H9 (cell line): ENCODE data around the gene SPRY2. TPM values are rescaled to one million over a fixed set of nuclear protein-coding genes. Genes with fewer than 3 reads are reported as not detected.

ENCODE experiments used
- DNase-seq: peaks from one replicate; pipeline ENCODE4 v3.0.0-alpha.2; 2017
- H2AFZ ChIP-seq: one replicate; pipeline ENCODE4 v1.6.1; 2013; ENCODE audit warnings: mild to moderate bottlenecking, low read length, control low read depth, moderate library complexity
- H2AK5ac ChIP-seq: 2 replicates; pipeline ENCODE4 v1.6.1; 2013; ENCODE audit warnings: low read length, control low read depth, mixed read lengths; ENCODE audit not compliant: insufficient read length
- H2BK120ac ChIP-seq: one replicate; pipeline ENCODE4 v1.6.1; 2013; ENCODE audit warnings: low read depth, mild to moderate bottlenecking, low read length, control low read depth, inconsistent platforms; ENCODE audit not compliant: poor library complexity, severe bottlenecking
- H2BK12ac ChIP-seq: 2 replicates; pipeline ENCODE4 v1.6.1; 2013; ENCODE audit warnings: low read length, control low read depth, mixed read lengths, low read depth; ENCODE audit not compliant: insufficient read length
- H2BK15ac ChIP-seq: 2 replicates; pipeline ENCODE4 v1.6.1; 2013; ENCODE audit warnings: low read depth, low read length, control low read depth
- H2BK20ac ChIP-seq: one replicate; pipeline ENCODE4 v1.6.1; 2013; ENCODE audit warnings: low read depth, mild to moderate bottlenecking, low read length, control low read depth, inconsistent platforms; ENCODE audit not compliant: poor library complexity, severe bottlenecking
- H2BK5ac ChIP-seq: 2 replicates; pipeline ENCODE4 v1.6.1; 2013; ENCODE audit warnings: low read length, control low read depth, mixed read lengths; ENCODE audit not compliant: insufficient read length
- H3K14ac ChIP-seq: 2 replicates; pipeline ENCODE4 v1.6.1; 2013; ENCODE audit warnings: low read length, control low read depth; ENCODE audit not compliant: insufficient read depth
- H3K18ac ChIP-seq: 2 replicates; pipeline ENCODE4 v1.6.1; 2013; ENCODE audit warnings: low read depth, mild to moderate bottlenecking, mixed read lengths, low read length, control low read depth; ENCODE audit not compliant: insufficient read length
- H3K23ac ChIP-seq: 2 replicates; pipeline ENCODE4 v1.6.1; 2013; ENCODE audit warnings: low read length, control low read depth, mixed read lengths, low read depth; ENCODE audit not compliant: insufficient read length
- H3K23me2 ChIP-seq: 2 replicates; pipeline ENCODE4 v1.6.1; 2013; ENCODE audit warnings: low read depth, mild to moderate bottlenecking, mixed read lengths, low read length, control low read depth; ENCODE audit not compliant: insufficient read length, poor library complexity, severe bottlenecking
- H3K27ac ChIP-seq: 2 replicates; pipeline ENCODE4 v1.5.1; 2013; ENCODE audit warnings: low read length, control low read depth, mixed read lengths, low read depth; ENCODE audit not compliant: insufficient read length
- H3K27me3 ChIP-seq: 2 replicates; pipeline ENCODE4 v1.6.1; 2013; ENCODE audit warnings: low read length, control low read depth, inconsistent platforms; ENCODE audit not compliant: insufficient read depth
- H3K4ac ChIP-seq: 2 replicates; pipeline ENCODE4 v1.6.1; 2013; ENCODE audit warnings: low read depth, mild to moderate bottlenecking, control low read depth, inconsistent platforms, low read length, moderate library complexity
- H3K4me1 ChIP-seq: 2 replicates; pipeline ENCODE4 v1.6.1; 2013; ENCODE audit warnings: low read length, control low read depth, inconsistent platforms; ENCODE audit not compliant: insufficient read depth
- H3K4me2 ChIP-seq: 2 replicates; pipeline ENCODE4 v1.6.1; 2013; ENCODE audit warnings: low read length, control low read depth, mixed read lengths; ENCODE audit not compliant: insufficient read length, insufficient read depth
- H3K56ac ChIP-seq: 2 replicates; pipeline ENCODE4 v1.6.1; 2013; ENCODE audit warnings: low read depth, mild to moderate bottlenecking, mixed read lengths, low read length, control low read depth; ENCODE audit not compliant: insufficient read length
- H3K79me1 ChIP-seq: 2 replicates; pipeline ENCODE4 v1.6.1; 2013; ENCODE audit warnings: low read depth, mild to moderate bottlenecking, moderate library complexity, low read length, control low read depth, inconsistent platforms; ENCODE audit not compliant: insufficient read depth, poor library complexity, severe bottlenecking
- H3K79me2 ChIP-seq: 2 replicates; pipeline ENCODE4 v1.6.1; 2013; ENCODE audit warnings: low read length, control low read depth, inconsistent platforms; ENCODE audit not compliant: insufficient read depth
- H3K9ac ChIP-seq: 2 replicates; pipeline ENCODE4 v1.6.1; 2013; ENCODE audit warnings: low read length, control low read depth, mixed read lengths; ENCODE audit not compliant: insufficient read length; ENCODE audit errors: extremely low read depth
- H3K9me3 ChIP-seq: one replicate; pipeline ENCODE4 v1.6.1; 2013; ENCODE audit warnings: low read depth, low read length, inconsistent platforms; ENCODE audit not compliant: control insufficient read depth
- H3T11ph ChIP-seq: one replicate; pipeline ENCODE4 v1.6.1; 2013; ENCODE audit warnings: mild to moderate bottlenecking, low read length, control low read depth, inconsistent platforms
- H4K20me1 ChIP-seq: one replicate; pipeline ENCODE4 v1.6.1; 2013; ENCODE audit not compliant: control insufficient read depth, insufficient read length, insufficient read depth
- H4K5ac ChIP-seq: 2 replicates; pipeline ENCODE4 v1.6.1; 2013; ENCODE audit warnings: low read depth, mild to moderate bottlenecking, mixed read lengths, low read length, control low read depth; ENCODE audit not compliant: insufficient read length
- H4K8ac ChIP-seq: replicated peaks from 2 replicates; pipeline ENCODE4 v1.6.1; 2013; ENCODE audit warnings: low read length, control low read depth, mixed read lengths, low read depth; ENCODE audit not compliant: insufficient read length
- H4K91ac ChIP-seq: 2 replicates; pipeline ENCODE4 v1.6.1; 2013; ENCODE audit warnings: low read depth, mild to moderate bottlenecking, moderate library complexity, mixed read lengths, low read length, control low read depth; ENCODE audit not compliant: insufficient read length
- H3K27ac Mint-ChIP-seq, 3 experiments: 2 replicates in 2 of 3; 3 replicates in 1 of 3; pipeline ENCODE4 v1.8.0; 2020 to 2021; ENCODE audit warnings: mixed read lengths in 3 of 3, mild to moderate bottlenecking in 1 of 3, moderate library complexity in 1 of 3
- H3K27me3 Mint-ChIP-seq: 2 replicates; pipeline ENCODE4 v1.8.0; 2021; ENCODE audit warnings: low read depth, mild to moderate bottlenecking, moderate library complexity, mixed read lengths
- H3K36me3 Mint-ChIP-seq, 3 experiments: 2 replicates in 2 of 3; 3 replicates in 1 of 3; pipeline ENCODE4 v1.8.0; 2020 to 2021; ENCODE audit warnings: low read depth in 3 of 3, mixed read lengths in 3 of 3; ENCODE audit not compliant: insufficient read depth in 1 of 3
- H3K4me1 Mint-ChIP-seq, 2 experiments: 2 replicates each; pipeline ENCODE4 v1.8.0; 2020; ENCODE audit warnings: mixed read lengths in 2 of 2
- H3K4me3 Mint-ChIP-seq, 2 experiments: 2 replicates in 1 of 2; 3 replicates in 1 of 2; pipeline ENCODE4 v1.8.0; 2020 to 2021; ENCODE audit warnings: mild to moderate bottlenecking in 2 of 2, mixed read lengths in 2 of 2, moderate library complexity in 1 of 2
- H3K9me3 Mint-ChIP-seq, 2 experiments: 2 replicates in 1 of 2; 3 replicates in 1 of 2; pipeline ENCODE4 v1.8.0; 2020; ENCODE audit warnings: mild to moderate bottlenecking in 2 of 2, mixed read lengths in 2 of 2, moderate library complexity in 1 of 2
- CTCF ChIP-seq: fragments of 200-600 bp; sonication (generic); conservative IDR thresholded peaks from 3 replicates; pipeline ENCODE4 v1.8.0; 2021; ENCODE audit warnings: antibody characterized with exemption, mild to moderate bottlenecking
- WGBS: extraction: QIAGEN DNeasy Blood & Tissue Kit; methylation state at CpG from one replicate; pipeline ENCODE4 v1.1.7; 2013; ENCODE audit warnings: missing lambda C conversion rate, low lambda C conversion rate, mixed read lengths; ENCODE audit not compliant: insufficient read length; ENCODE audit errors: extremely low coverage; 5-methylcytosine and 5-hydroxymethylcytosine counted together
- total RNA-seq: library from RNA; stranded (reverse); gene quantifications from 2 replicates; pipeline ENCODE4 v1.2.1, GENCODE V29; 2021

Gene SPRY2
- total RNA-seq, 1 experiment from 2014 or later = 56.4 TPM

GRCh38 chr13:80331984-80332383 lies 8.9 kb downstream of the SPRY2 start:
- Histone ChIP-seq H2BK15ac (no peak overlapping the region), H2BK12ac (no peak overlapping the region), H3K9me3 (no peaks in the 10 kb centered on the region), H3K23me2 (no peaks in the 10 kb centered on the region), H3T11ph (no peak overlapping the region), H3K18ac (no peak overlapping the region), H3K14ac (no peak overlapping the region), H2AFZ (no peak overlapping the region), H2BK20ac (no peak overlapping the region), H2AK5ac (no peak overlapping the region), H4K8ac (no peak overlapping the region), H4K91ac (no peak overlapping the region), H3K9ac (no peak overlapping the region), H4K5ac (no peak overlapping the region), H2BK5ac (no peak overlapping the region), H3K79me2 (peaks cover 11% of the 10 kb centered on the region), H2BK120ac (no peak overlapping the region), H3K23ac (no peak overlapping the region), H3K4me1 (peaks cover 3% of the 10 kb centered on the region; the same call in 1 of the 2 replicates), H3K27ac (no peak overlapping the region), H3K4ac (no peak overlapping the region), H4K20me1 (no peaks in the 10 kb centered on the region), H3K27me3 (no peaks in the 10 kb centered on the region), H3K79me1 (no peaks in the 10 kb centered on the region), H3K56ac (no peak overlapping the region), H3K4me2 (no peak overlapping the region)
- Mint-ChIP-seq H3K9me3 (no peaks in the 10 kb centered on the region), H3K4me3 (no peak overlapping the region), H3K36me3 (peaks cover 27 to 49% (median 39%) of the 10 kb centered on the region in 3 experiments), H3K4me1 (peaks cover 12 to 16% of the 10 kb centered on the region in 2 experiments), H3K27ac (no peak overlapping the region; a peak in 1 of 7 replicates), H3K27me3 (no peaks in the 10 kb centered on the region)
- no CpG with 5 or more reads among the region's 2 CpGs for WGBS
- no peak for DNase-seq
- TF ChIP-seq CTCF = no peak
